HCT116 (cell line): ENCODE data around the gene DPY19L3. TPM values are rescaled to one million over a fixed set of nuclear protein-coding genes. Genes with fewer than 3 reads are reported as not detected.

Source experiments
- ATAC-seq: fragments of 200-7000 bp; cut with Tn5 transposase; 2 replicates; pipeline ENCODE4 v1.9.1; 2020; ENCODE audit warnings: mild to moderate bottlenecking, moderate library complexity
- BruUV-seq: library from RNA; stranded (reverse); fragments of 400-500 nt; replicated peaks from 2 replicates; lab custom pipeline; 2021; lab: Mats Ljungman, UMichigan
- CTCF ChIA-PET: fragments of 300-600 bp; sonication (Branson Sonifier 250); formaldehyde crosslinking; loops from one replicate; lab custom pipeline; 2021; ENCODE audit warnings: antibody characterized with exemption; lab: Charles Lee
- POLR2A ChIA-PET: fragments of 300-600, 350-600 bp; sonication (Branson Sonifier 250); formaldehyde crosslinking; loops from one replicate; lab custom pipeline; 2021; ENCODE audit warnings: antibody characterized with exemption; lab: Charles Lee
- RAD21 ChIA-PET, 2 experiments: fragments of 300-600 bp; sonication (Branson Sonifier 250); formaldehyde crosslinking; loops; one replicate each; lab custom pipeline; 2023; ENCODE audit warnings: low total read pairs in 2 of 2; ENCODE audit not compliant: uncharacterized antibody in 2 of 2, unreplicated experiment in 2 of 2, low non-redundant PET in 1 of 2; lab: Charles Lee
- DNase-seq: peaks from one replicate; pipeline ENCODE4 v3.0.0-alpha.2; 2010; ENCODE audit warnings: low read depth, low spot score
- H2AFZ ChIP-seq: fragments of 200-600 bp; shearing (Covaris generic), sonication (generic); 2 replicates; pipeline ENCODE4 v1.6.1; 2017; ENCODE audit warnings: low read depth, mixed run types, mixed read lengths, antibody characterized with exemption, low read length; ENCODE audit not compliant: poor library complexity, severe bottlenecking
- H3K27ac ChIP-seq: 2 replicates; pipeline ENCODE4 v1.5.1; 2012; ENCODE audit warnings: low read depth, low read length
- H3K27me3 ChIP-seq: fragments of 200-600 bp; sonication (generic); 2 replicates; pipeline ENCODE4 v1.6.1; 2016; ENCODE audit warnings: mixed run types, low read length, mixed read lengths; ENCODE audit not compliant: insufficient read depth
- H3K36me3 ChIP-seq, 2 experiments: fragments of 200-500 bp in 1 of 2; fragments of 200-600 bp in 1 of 2; sonication (Bioruptor generic) in 1 of 2; sonication (generic) in 1 of 2; 2 replicates each; pipeline versions ENCODE4 v1.5.1 to v1.6.1; 2014 to 2016; ENCODE audit warnings: low read length in 2 of 2, inconsistent platforms in 1 of 2, mixed read lengths in 1 of 2, mixed run types in 1 of 2; ENCODE audit not compliant: insufficient read depth in 2 of 2, control insufficient read depth in 1 of 2
- H3K4me1 ChIP-seq, 2 experiments: fragments of 200-600 bp in 1 of 2; sonication (generic) in 1 of 2; 2 replicates each; pipeline versions ENCODE4 v1.5.1 to v1.6.1; 2012 to 2017; ENCODE audit warnings: low read length in 2 of 2, inconsistent platforms in 1 of 2, mild to moderate bottlenecking in 1 of 2, mixed read lengths in 1 of 2, mixed run types in 1 of 2, moderate library complexity in 1 of 2; ENCODE audit not compliant: insufficient read depth in 2 of 2, control insufficient read depth in 1 of 2
- H3K4me2 ChIP-seq: fragments of 200-600 bp; sonication (generic); 2 replicates; pipeline ENCODE4 v1.6.1; 2017; ENCODE audit warnings: mixed run types, low read length, mixed read lengths
- H3K4me3 ChIP-seq, 2 experiments: fragments of 200-600 bp in 1 of 2; sonication (generic) in 1 of 2; replicated peaks in 1 of 2; 2 replicates each; pipeline ENCODE4 v1.5.1; 2011 to 2016; ENCODE audit warnings: low read length in 2 of 2, control low read depth in 1 of 2, low read depth in 1 of 2, mild to moderate bottlenecking in 1 of 2, mixed read lengths in 1 of 2, mixed run types in 1 of 2
- H3K79me2 ChIP-seq: fragments of 200-600 bp; sonication (generic); 2 replicates; pipeline ENCODE4 v1.6.1; 2017; ENCODE audit warnings: mild to moderate bottlenecking, mixed run types, low read length, moderate library complexity, mixed read lengths; ENCODE audit not compliant: insufficient read depth
- H3K9ac ChIP-seq: fragments of 200-600 bp; sonication (generic); 2 replicates; pipeline ENCODE4 v1.6.1; 2016; ENCODE audit warnings: low read length, mixed read lengths
- H3K9me2 ChIP-seq: fragments of 200-600 bp; sonication (generic), shearing (Covaris generic); 2 replicates; pipeline ENCODE4 v1.6.1; 2017; ENCODE audit warnings: mixed run types, mild to moderate bottlenecking, moderate library complexity; ENCODE audit not compliant: insufficient read depth
- H3K9me3 ChIP-seq, 2 experiments: fragments of 200-500 bp in 1 of 2; fragments of 200-600 bp in 1 of 2; sonication (Bioruptor generic) in 1 of 2; sonication (generic) in 1 of 2; 2 replicates each; pipeline ENCODE4 v1.6.1; 2014 to 2017; ENCODE audit warnings: low read length in 2 of 2, mixed read lengths in 2 of 2, inconsistent platforms in 1 of 2, low read depth in 1 of 2, mild to moderate bottlenecking in 1 of 2, mixed run types in 1 of 2, moderate library complexity in 1 of 2; ENCODE audit not compliant: control insufficient read depth in 1 of 2, insufficient read depth in 1 of 2
- H4K20me1 ChIP-seq: fragments of 200-600 bp; sonication (generic), shearing (Covaris generic); 2 replicates; pipeline ENCODE4 v1.6.1; 2017; ENCODE audit warnings: mixed run types, mild to moderate bottlenecking, moderate library complexity; ENCODE audit not compliant: insufficient read depth
- ATF3 ChIP-seq: IDR thresholded peaks from 2 replicates; pipeline ENCODE4 v1.6.1; 2012
- CBX3 ChIP-seq: IDR thresholded peaks from 2 replicates; pipeline ENCODE4 v1.6.1; 2012; ENCODE audit warnings: low read depth
- CEBPB ChIP-seq: IDR thresholded peaks from 2 replicates; pipeline ENCODE4 v1.6.1; 2012; ENCODE audit warnings: low read depth
- EGR1 ChIP-seq: IDR thresholded peaks from 2 replicates; pipeline ENCODE4 v1.6.1; 2012; ENCODE audit warnings: low read depth
- ELF1 ChIP-seq: IDR thresholded peaks from 2 replicates; pipeline ENCODE4 v1.6.1; 2012; ENCODE audit warnings: low read depth, borderline replicate concordance
- EZH2phosphoT487 ChIP-seq: fragments of 200-600 bp; IDR thresholded peaks from 2 replicates; pipeline ENCODE4 v1.6.1; 2018; ENCODE audit warnings: antibody characterized with exemption, borderline replicate concordance
- FOSL1 ChIP-seq: IDR thresholded peaks from 2 replicates; pipeline ENCODE4 v1.6.1; 2012; ENCODE audit warnings: low read depth
- POLR2A ChIP-seq: IDR thresholded peaks from 2 replicates; pipeline ENCODE4 v1.7.0; 2011; ENCODE audit warnings: borderline replicate concordance; ENCODE audit not compliant: insufficient read depth, insufficient read length; ENCODE audit errors: extremely low read depth
- RAD21 ChIP-seq: IDR thresholded peaks from 2 replicates; pipeline ENCODE4 v1.6.1; 2012; ENCODE audit warnings: low read depth, mild to moderate bottlenecking
- SRF ChIP-seq: IDR thresholded peaks from 2 replicates; pipeline ENCODE4 v1.6.1; 2012; ENCODE audit warnings: low read depth
- TCF7L2 ChIP-seq: IDR thresholded peaks from 2 replicates; pipeline ENCODE4 v1.7.0; 2011; ENCODE audit warnings: borderline replicate concordance, inconsistent platforms; ENCODE audit not compliant: insufficient read depth, insufficient read length; ENCODE audit errors: extremely low read depth
- YY1 ChIP-seq: IDR thresholded peaks from 2 replicates; pipeline ENCODE4 v1.6.1; 2011; ENCODE audit warnings: low read length, low read depth, moderate library complexity, mild to moderate bottlenecking; ENCODE audit not compliant: insufficient replicate concordance; ENCODE audit errors: extremely low read depth
- ZFX ChIP-seq: fragments of 450-650 bp; IDR thresholded peaks from 2 replicates; pipeline ENCODE4 v1.6.1; 2017
- ZNF274 ChIP-seq: fragments of 200-500 bp; sonication (Bioruptor generic); IDR thresholded peaks from 2 replicates; pipeline ENCODE4 v1.6.1; 2014; ENCODE audit warnings: mild to moderate bottlenecking, low read depth, low read length, inconsistent platforms
- intact Hi-C: fragments of 100-400 bp; cut with micrococcal nuclease; formaldehyde crosslinking; loops from 2 replicates; pipeline ENCODE4 v1.10.0; 2022
- total RNA-seq: library from RNA; stranded (reverse); gene quantifications from one replicate; pipeline ENCODE4 v1.2.1, GENCODE V29; 2021; ENCODE audit not compliant: unreplicated experiment
- TF ChIP-seq, protein P1 (sequence below): IDR thresholded peaks from 2 replicates; pipeline ENCODE4 v1.6.1; 2011; ENCODE audit warnings: mild to moderate bottlenecking, low read length, moderate library complexity; ENCODE audit not compliant: insufficient replicate concordance; ENCODE audit errors: extremely low read depth

Gene DPY19L3
- total RNA-seq, 1 experiment from 2014 or later = 14.5 TPM

- Histone ChIP-seq H3K27ac (no peak overlapping the region), H2AFZ (no peak overlapping the region), H4K20me1 (no peaks in the 10 kb centered on the region), H3K79me2 (no peaks in the 10 kb centered on the region), H3K9me3 (no peaks in the 10 kb centered on the region), H3K4me3 (no peak overlapping the region), H3K36me3 (no peaks in the 10 kb centered on the region), H3K4me2 (no peak overlapping the region), H3K27me3 (no peaks in the 10 kb centered on the region), H3K9ac (no peak overlapping the region), H3K4me1 (no peaks in the 10 kb centered on the region), H3K9me2 (no peaks in the 10 kb centered on the region)
- BruUV-seq = no TSS peak
- ATAC-seq (no peak), DNase-seq (no peak)
- TF ChIP-seq SRF (no peak), EZH2phosphoT487 (no peak), POLR2A (no peak), EGR1 (no peak), TCF7L2 (no peak), YY1 (no peak), FOSL1 (no peak), ZNF274 (no peak), ZFX (no peak), RAD21 (no peak), CBX3 (no peak), CEBPB (no peak), ELF1 (no peak), ATF3 (no peak)
- TF ChIP-seq, protein P1, sequence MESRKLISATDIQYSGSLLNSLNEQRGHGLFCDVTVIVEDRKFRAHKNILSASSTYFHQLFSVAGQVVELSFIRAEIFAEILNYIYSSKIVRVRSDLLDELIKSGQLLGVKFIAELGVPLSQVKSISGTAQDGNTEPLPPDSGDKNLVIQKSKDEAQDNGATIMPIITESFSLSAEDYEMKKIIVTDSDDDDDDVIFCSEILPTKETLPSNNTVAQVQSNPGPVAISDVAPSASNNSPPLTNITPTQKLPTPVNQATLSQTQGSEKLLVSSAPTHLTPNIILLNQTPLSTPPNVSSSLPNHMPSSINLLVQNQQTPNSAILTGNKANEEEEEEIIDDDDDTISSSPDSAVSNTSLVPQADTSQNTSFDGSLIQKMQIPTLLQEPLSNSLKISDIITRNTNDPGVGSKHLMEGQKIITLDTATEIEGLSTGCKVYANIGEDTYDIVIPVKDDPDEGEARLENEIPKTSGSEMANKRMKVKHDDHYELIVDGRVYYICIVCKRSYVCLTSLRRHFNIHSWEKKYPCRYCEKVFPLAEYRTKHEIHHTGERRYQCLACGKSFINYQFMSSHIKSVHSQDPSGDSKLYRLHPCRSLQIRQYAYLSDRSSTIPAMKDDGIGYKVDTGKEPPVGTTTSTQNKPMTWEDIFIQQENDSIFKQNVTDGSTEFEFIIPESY = no peak
- POLR2A ChIA-PET = no interaction called here
- CTCF ChIA-PET = no interaction called here
- RAD21 ChIA-PET = no interaction called here
- intact Hi-C loops = no loop called here
Observed at GRCh38 chr19:32471811-32472210, 66.2 kb downstream of the DPY19L3 start.
